Esophagus squamous epithelium (tissue), 5 donors: ENCODE results near the gene ACLY. TPM values are rescaled to one million over a fixed set of nuclear protein-coding genes. Genes with fewer than 3 reads are reported as not detected.
"Not testable (repeated sequence)": the region's sequence is repeated elsewhere in the genome, so short reads cannot be mapped to it uniquely, and the experiment has no call there.

Experiments used
- DNase-seq: peaks from one replicate; lab custom pipeline; 2025; lab: John Stamatoyannopoulos, UW
- H3K27ac ChIP-seq, 4 donors: fragments of 200-600 bp; sonication (generic); one replicate each; pipeline ENCODE4 v1.5.1; 2016 to 2019; ENCODE audit warnings: mild to moderate bottlenecking in 1 of 4
- H3K27me3 ChIP-seq, 4 donors: fragments of 200-600 bp; sonication (generic); 1 replicate in 3 of 4; 2 replicates in 1 of 4; pipeline versions ENCODE4 v1.5.1 to v1.6.0; 2017 to 2021; ENCODE audit warnings: antibody characterized with exemption in 1 of 4
- H3K36me3 ChIP-seq, 3 donors: fragments of 200-600 bp; sonication (generic); one replicate each; pipeline ENCODE4 v1.5.1; 2016 to 2019
- H3K4me1 ChIP-seq, 3 donors: fragments of 200-600 bp; sonication (generic); one replicate each; pipeline ENCODE4 v1.5.1; 2017 to 2019
- H3K4me3 ChIP-seq, 4 donors: fragments of 200-600 bp; sonication (generic); 1 replicate in 3 of 4; 2 replicates in 1 of 4; pipeline ENCODE4 v1.5.1; 2016 to 2019; ENCODE audit warnings: mild to moderate bottlenecking in 2 of 4, moderate library complexity in 1 of 4
- H3K9me3 ChIP-seq, 3 donors: fragments of 200-600 bp; sonication (generic); one replicate each; pipeline ENCODE4 v1.5.1; 2016 to 2019
- POLR2A ChIP-seq, 4 donors: fragments of 450-650 bp; IDR thresholded peaks; one replicate each; pipeline ENCODE4 v1.6.1; 2017; ENCODE audit warnings: antibody characterized with exemption in 4 of 4, mild to moderate bottlenecking in 4 of 4, moderate library complexity in 3 of 4
- WGBS, 2 donors: methylation state at CpG; one replicate each; pipeline ENCODE4 v1.1.5; 2018; 5-methylcytosine and 5-hydroxymethylcytosine counted together
- intact Hi-C: fragments of 100-400 bp; cut with DNase I; formaldehyde crosslinking; loops from one replicate; pipeline ENCODE4 v1.15.0; 2022
- total RNA-seq, 4 donors: library from RNA; depleted of rRNA; stranded (reverse); fragments of >200 nt; gene quantifications; one replicate each; pipeline ENCODE4 v1.1.0, GENCODE V29; 2016
- TF ChIP-seq, protein P1 (sequence below), 6 experiments: fragments of 450-650 bp in 4 of 6; fragments of 200-600 bp in 2 of 6; sonication (generic) in 2 of 6; IDR thresholded peaks; one replicate each; pipeline ENCODE4 v1.5.1; 2016 to 2019; ENCODE audit warnings: antibody characterized with exemption in 6 of 6, mild to moderate bottlenecking in 4 of 6, moderate library complexity in 4 of 6
- donor health status: DM: yes; HTN: yes; CAD: no.

The ACLY gene
- total RNA-seq, 4 donors from 2014 or later = 51.5 to 121 (median 62.7) TPM

DNA sequence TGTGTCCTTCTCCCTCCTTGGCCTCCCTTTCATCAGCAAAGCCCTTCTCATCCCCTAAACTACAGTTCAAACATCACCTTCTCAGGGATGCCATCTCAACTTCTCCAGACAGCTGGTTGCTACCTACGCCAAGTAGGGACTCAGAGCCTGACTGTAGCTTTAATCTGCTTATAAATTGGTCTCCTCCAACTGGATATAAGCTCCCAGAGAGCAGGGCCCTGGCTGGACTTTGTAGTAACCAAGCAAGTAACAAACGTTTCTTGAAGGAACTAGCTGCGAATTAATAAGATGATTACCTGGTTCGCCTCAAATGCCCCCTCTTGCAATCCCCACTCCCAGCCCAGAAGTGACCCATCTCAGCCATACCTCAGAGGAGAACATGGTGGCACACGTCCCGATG lies 36.0 kb downstream of the ACLY start:
- Histone ChIP-seq H3K27ac (no peak overlapping the region), H3K4me3 (no peak overlapping the region), H3K9me3 (no peaks in the 10 kb centered on the region), H3K4me1 (no peaks in the 10 kb centered on the region), H3K27me3 (no peaks in the 10 kb centered on the region), H3K36me3 (peaks cover 42 to 98% (median 78%) of the 10 kb centered on the region in 3 donors)
- intact Hi-C loops = no loop called here
- WGBS, 2 donors = 84 to 100% methylated on average over 2 to 5 of the region's 6 CpGs
- DNase-seq = no peak
- TF ChIP-seq, protein P1, sequence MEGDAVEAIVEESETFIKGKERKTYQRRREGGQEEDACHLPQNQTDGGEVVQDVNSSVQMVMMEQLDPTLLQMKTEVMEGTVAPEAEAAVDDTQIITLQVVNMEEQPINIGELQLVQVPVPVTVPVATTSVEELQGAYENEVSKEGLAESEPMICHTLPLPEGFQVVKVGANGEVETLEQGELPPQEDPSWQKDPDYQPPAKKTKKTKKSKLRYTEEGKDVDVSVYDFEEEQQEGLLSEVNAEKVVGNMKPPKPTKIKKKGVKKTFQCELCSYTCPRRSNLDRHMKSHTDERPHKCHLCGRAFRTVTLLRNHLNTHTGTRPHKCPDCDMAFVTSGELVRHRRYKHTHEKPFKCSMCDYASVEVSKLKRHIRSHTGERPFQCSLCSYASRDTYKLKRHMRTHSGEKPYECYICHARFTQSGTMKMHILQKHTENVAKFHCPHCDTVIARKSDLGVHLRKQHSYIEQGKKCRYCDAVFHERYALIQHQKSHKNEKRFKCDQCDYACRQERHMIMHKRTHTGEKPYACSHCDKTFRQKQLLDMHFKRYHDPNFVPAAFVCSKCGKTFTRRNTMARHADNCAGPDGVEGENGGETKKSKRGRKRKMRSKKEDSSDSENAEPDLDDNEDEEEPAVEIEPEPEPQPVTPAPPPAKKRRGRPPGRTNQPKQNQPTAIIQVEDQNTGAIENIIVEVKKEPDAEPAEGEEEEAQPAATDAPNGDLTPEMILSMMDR (IDR thresholded peaks at IDR 0.05) = no peak
- no peak for TF ChIP-seq POLR2A (IDR thresholded peaks at IDR 0.05)

DNA sequence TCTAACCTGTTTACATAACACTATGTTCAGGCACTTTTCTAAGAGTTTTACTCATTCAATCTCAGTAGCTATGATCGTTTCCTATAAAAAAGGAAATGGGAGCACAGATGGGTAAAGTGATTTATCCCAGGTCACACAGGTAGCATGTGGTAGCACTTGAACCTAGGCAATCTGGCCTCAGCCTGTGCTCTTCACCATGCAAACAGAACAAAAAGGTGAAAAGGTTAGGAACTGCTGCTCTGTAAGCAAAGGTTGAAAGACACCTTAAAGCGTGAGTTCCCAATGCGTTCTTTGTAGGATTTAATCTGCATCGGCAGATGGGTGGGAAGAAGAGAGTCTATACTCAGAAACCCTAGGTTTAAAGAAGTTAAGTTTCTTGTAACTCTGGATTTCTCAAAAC lies 38.6 kb downstream of the ACLY start:
- 79 to 84% methylated on average over 4 of the region's 4 CpGs for WGBS, 2 donors
- Histone ChIP-seq H3K36me3 (peaks cover 25 to 95% (median 62%) of the 10 kb centered on the region in 3 donors), H3K27me3 (no peaks in the 10 kb centered on the region), H3K4me3 (no peak overlapping the region), H3K9me3 (no peaks in the 10 kb centered on the region), H3K4me1 (no peaks in the 10 kb centered on the region), H3K27ac (no peak overlapping the region)
- TF ChIP-seq, protein P1 (IDR thresholded peaks at IDR 0.05) = no peak
- TF ChIP-seq POLR2A (IDR thresholded peaks at IDR 0.05) = no peak
- intact Hi-C loops = no loop called here
- DNase-seq = no peak

DNA sequence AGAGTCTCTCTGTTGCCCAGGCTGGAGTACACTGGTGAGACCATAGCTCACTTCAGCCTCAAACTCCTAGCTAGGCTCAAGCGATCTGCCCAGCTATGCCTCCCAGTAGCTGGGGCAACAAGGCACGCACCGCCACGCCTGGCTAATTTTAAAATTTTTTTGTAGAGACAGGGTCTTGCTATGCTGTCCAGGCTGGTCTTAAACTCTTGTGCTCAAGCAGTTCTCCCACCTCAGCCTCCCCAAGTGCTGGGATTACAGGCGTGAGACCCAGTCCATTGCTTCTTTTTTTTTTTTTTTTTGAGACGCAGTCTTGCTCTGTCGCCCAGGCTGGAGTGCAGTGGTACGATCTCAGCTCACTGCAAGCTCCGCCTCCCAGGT lies 44.5 kb downstream of the ACLY start:
- H3K27ac ChIP-seq, H3K9me3 ChIP-seq, H3K27me3 ChIP-seq, DNase-seq, H3K4me3 ChIP-seq, H3K4me1 ChIP-seq, intact Hi-C loops: not testable (repeated sequence)
- 98 to 99% methylated on average over 8 to 9 of the region's 9 CpGs for whole genome bisulfite sequencing, 2 donors
- H3K36me3 ChIP-seq = peaks cover 26 to 97% (median 48%) of the 10 kb centered on the region in 3 donors

DNA sequence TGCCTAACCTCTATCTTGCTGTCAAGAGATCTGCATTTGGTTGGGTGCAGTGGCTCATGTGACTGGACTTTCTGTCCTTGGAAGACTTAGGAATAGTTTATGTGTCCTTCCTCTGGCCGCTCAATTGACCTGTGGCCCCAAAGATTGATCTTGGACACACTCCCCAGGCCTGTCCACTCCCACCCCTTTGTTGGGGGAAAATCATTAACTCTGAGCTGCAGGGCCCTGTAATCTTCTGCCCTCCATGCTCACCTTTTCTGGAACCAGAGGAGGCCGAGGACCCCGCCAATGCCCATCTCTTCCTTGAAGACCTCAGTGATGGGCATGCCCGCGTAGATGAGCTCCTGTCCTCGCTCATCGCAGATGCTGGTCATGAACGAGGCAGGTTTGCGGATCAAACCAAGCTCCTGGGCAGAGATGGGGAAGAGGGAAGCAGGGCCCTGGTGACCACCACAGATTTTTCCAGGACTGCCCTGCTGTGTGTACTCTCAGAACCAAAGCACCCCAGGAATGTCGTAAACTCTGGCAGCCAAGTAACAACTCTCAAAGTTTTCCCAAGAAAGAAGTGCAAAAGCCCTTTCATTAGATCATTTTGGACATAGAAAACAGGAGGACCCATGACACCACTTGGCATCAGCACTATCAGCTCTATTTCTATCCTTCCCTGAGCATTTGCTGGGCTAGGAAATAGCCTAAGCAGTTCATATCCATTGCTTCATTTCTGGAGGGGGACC lies 45.0 kb downstream of the ACLY start:
- no peak for TF ChIP-seq POLR2A (IDR thresholded peaks at IDR 0.05)
- WGBS, 2 donors = 97 to 99% methylated on average over 7 to 9 of the region's 10 CpGs
- Histone ChIP-seq H3K4me3 (no peak overlapping the region), H3K27ac (no peak overlapping the region), H3K4me1 (peaks cover 0 to 12% (median 0%) of the 10 kb centered on the region in 3 donors), H3K36me3 (peaks cover 24 to 96% (median 44%) of the 10 kb centered on the region in 3 donors), H3K27me3 (no peaks in the 10 kb centered on the region), H3K9me3 (no peaks in the 10 kb centered on the region)
- intact Hi-C loops = no loop called here
- no peak for DNase-seq

DNA sequence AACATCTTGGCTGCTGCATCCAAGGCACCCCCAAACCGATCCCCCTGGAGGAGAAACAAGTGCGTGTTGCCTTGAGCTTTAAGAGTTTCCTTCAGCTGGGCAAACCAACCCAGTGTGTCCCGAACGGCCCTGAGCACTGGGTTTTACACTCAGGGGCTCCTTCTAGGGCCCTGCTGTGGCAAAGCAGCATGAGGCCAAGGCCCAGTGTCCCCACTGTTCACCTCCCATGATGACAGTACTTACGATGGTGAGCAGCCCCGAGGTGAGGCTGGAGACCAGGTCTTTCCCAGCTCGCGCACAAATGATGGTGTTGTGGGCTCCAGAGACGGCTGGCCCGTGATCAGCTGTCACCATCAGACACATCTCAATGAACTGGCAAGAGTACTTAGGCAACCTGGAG lies 47.0 kb downstream of the ACLY start:
- H3K36me3 ChIP-seq = peaks cover 20 to 95% (median 32%) of the 10 kb centered on the region in 3 donors
- no peaks in the 10 kb centered on the region for H3K9me3 ChIP-seq
- peaks cover 0 to 12% (median 0%) of the 10 kb centered on the region in 3 donors for H3K4me1 ChIP-seq
- DNase-seq = no peak
- intact Hi-C loops = no loop called here
- TF ChIP-seq POLR2A (IDR thresholded peaks at IDR 0.05) = no peak
- TF ChIP-seq, protein P1 (IDR thresholded peaks at IDR 0.05) = no peak
- H3K27me3 ChIP-seq = no peaks in the 10 kb centered on the region
- H3K4me3 ChIP-seq = no peak overlapping the region
- no peak overlapping the region for H3K27ac ChIP-seq
- 96 to 100% methylated on average over 4 of the region's 10 CpGs for WGBS, 2 donors

DNA sequence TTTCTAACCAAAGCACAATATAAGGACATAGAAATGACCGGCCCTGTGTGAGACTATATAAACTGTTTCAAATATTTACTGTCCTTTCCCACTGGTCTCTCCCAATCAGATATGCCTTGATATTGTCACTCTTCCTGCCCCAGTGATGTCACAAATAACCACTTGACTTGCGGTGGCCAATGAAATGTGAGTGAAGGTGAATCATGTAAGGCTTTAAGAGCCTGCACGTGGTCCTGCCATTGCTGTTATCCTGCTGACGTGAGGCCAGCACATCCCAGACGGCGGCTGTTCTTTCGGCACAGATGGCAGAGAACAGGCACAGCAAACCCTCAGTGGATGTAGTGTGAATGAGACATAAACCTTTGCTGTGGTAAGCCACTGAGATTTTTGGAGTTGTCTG lies 48.1 kb downstream of the ACLY start:
- H3K36me3 ChIP-seq = peaks cover 20 to 89% (median 30%) of the 10 kb centered on the region in 3 donors
- no peak for TF ChIP-seq POLR2A (IDR thresholded peaks at IDR 0.05)
- TF ChIP-seq, protein P1 (IDR thresholded peaks at IDR 0.05) = no peak
- no peak overlapping the region for H3K27ac ChIP-seq
- no peaks in the 10 kb centered on the region for H3K27me3 ChIP-seq
- no peak for DNase-seq
- H3K4me1 ChIP-seq = peaks cover 0 to 13% (median 2%) of the 10 kb centered on the region in 3 donors
- no peak overlapping the region for H3K4me3 ChIP-seq
- H3K9me3 ChIP-seq = no peaks in the 10 kb centered on the region
- 93% methylated on average over 5 to 7 of the region's 7 CpGs for WGBS, 2 donors
- intact Hi-C loops = no loop called here
